Nephron (organoid): Measurements from ENCODE around the gene POLR2L.

ENCODE experiments used
- H3K27ac Mint-ChIP-seq, 3 experiments: 2 replicates each; pipeline ENCODE4 v1.8.0; 2020; ENCODE audit warnings: mixed read lengths in 3 of 3, mild to moderate bottlenecking in 2 of 3, moderate library complexity in 1 of 3
- H3K27me3 Mint-ChIP-seq: 2 replicates; pipeline ENCODE4 v1.8.0; 2021; ENCODE audit warnings: low read depth, mild to moderate bottlenecking, moderate library complexity, mixed read lengths
- H3K36me3 Mint-ChIP-seq: 2 replicates; pipeline ENCODE4 v1.8.0; 2020; ENCODE audit warnings: low read depth, mixed read lengths
- H3K4me1 Mint-ChIP-seq: 2 replicates; pipeline ENCODE4 v1.8.0; 2020; ENCODE audit warnings: mixed read lengths
- H3K4me3 Mint-ChIP-seq, 3 experiments: 2 replicates each; pipeline ENCODE4 v1.8.0; 2020; ENCODE audit warnings: mild to moderate bottlenecking in 3 of 3, mixed read lengths in 3 of 3, moderate library complexity in 2 of 3
- H3K9me3 Mint-ChIP-seq: 2 replicates; pipeline ENCODE4 v1.8.0; 2020; ENCODE audit warnings: mixed read lengths
- CTCF ChIP-seq, 3 experiments: fragments of 200-600 bp; sonication (generic); IDR thresholded peaks; one replicate each; pipeline ENCODE4 v1.5.0; 2021; ENCODE audit warnings: antibody characterized with exemption in 3 of 3; ENCODE audit not compliant: unreplicated experiment in 3 of 3

The POLR2L gene

GRCh38 chr11:804599-804964, 37.7 kb downstream of the POLR2L start:
- no peaks in the 10 kb centered on the region for H3K27me3 Mint-ChIP-seq
- TF ChIP-seq CTCF (IDR thresholded peaks at IDR 0.05; ENCODE audit: unreplicated experiment in 3 of 3) = no peak
- no peaks in the 10 kb centered on the region for H3K36me3 Mint-ChIP-seq
- no peaks in the 10 kb centered on the region for H3K9me3 Mint-ChIP-seq
- H3K4me3 Mint-ChIP-seq = peak overlapping the region; percentile 79 to 84 (median 81)
- peaks cover 10% of the 10 kb centered on the region for H3K4me1 Mint-ChIP-seq
- peak overlapping the region in 1 of 3 experiments; percentile 39 for H3K27ac Mint-ChIP-seq

GRCh38 chr11:803770-804598, 38.3 kb downstream of the POLR2L start:
- Mint-ChIP-seq H3K27me3 (no peaks in the 10 kb centered on the region), H3K4me1 (peaks cover 8% of the 10 kb centered on the region), H3K27ac (peak overlapping the region in 1 of 3 experiments; percentile 39), H3K36me3 (no peaks in the 10 kb centered on the region), H3K9me3 (no peaks in the 10 kb centered on the region), H3K4me3 (peak overlapping the region; percentile 79 to 84 (median 81))
- no peak for TF ChIP-seq CTCF (IDR thresholded peaks at IDR 0.05; ENCODE audit: unreplicated experiment in 3 of 3)

GRCh38 chr11:803467-803742, 38.9 kb downstream of the POLR2L start:
- H3K4me1 Mint-ChIP-seq = peaks cover 5% of the 10 kb centered on the region
- H3K27ac Mint-ChIP-seq = no peak overlapping the region
- no peak for TF ChIP-seq CTCF (IDR thresholded peaks at IDR 0.05; ENCODE audit: unreplicated experiment in 3 of 3)
- H3K36me3 Mint-ChIP-seq = no peaks in the 10 kb centered on the region
- H3K4me3 Mint-ChIP-seq = peak overlapping the region in 2 of 3 experiments; percentile 25 to 79
- no peaks in the 10 kb centered on the region for H3K27me3 Mint-ChIP-seq
- H3K9me3 Mint-ChIP-seq = no peaks in the 10 kb centered on the region

GRCh38 chr11:802693-803466, 39.4 kb downstream of the POLR2L start:
- Mint-ChIP-seq H3K27me3 (no peaks in the 10 kb centered on the region), H3K4me1 (peaks cover 3% of the 10 kb centered on the region), H3K9me3 (no peaks in the 10 kb centered on the region)

GRCh38 chr11:802018-802617, 40.2 kb downstream of the POLR2L start:
- no peak overlapping the region for H3K27ac Mint-ChIP-seq
- H3K4me3 Mint-ChIP-seq = no peak overlapping the region
- no peaks in the 10 kb centered on the region for H3K9me3 Mint-ChIP-seq
- peaks cover 4% of the 10 kb centered on the region for H3K4me1 Mint-ChIP-seq
- H3K27me3 Mint-ChIP-seq = no peaks in the 10 kb centered on the region
- TF ChIP-seq CTCF (IDR thresholded peaks at IDR 0.05; ENCODE audit: unreplicated experiment in 3 of 3) = no peak
- H3K36me3 Mint-ChIP-seq = no peaks in the 10 kb centered on the region

More at GRCh38 chr11:802693-803466, 39.4 kb downstream of the POLR2L start:
- Mint-ChIP-seq H3K4me3 (peak overlapping the region; percentile 25 to 79 (median 52)), H3K36me3 (no peaks in the 10 kb centered on the region), H3K27ac (no peak overlapping the region)
- no peak for TF ChIP-seq CTCF (IDR thresholded peaks at IDR 0.05; ENCODE audit: unreplicated experiment in 3 of 3)
